Measurements from ENCODE around the gene WEE1.

WEE1 gene

DNA sequence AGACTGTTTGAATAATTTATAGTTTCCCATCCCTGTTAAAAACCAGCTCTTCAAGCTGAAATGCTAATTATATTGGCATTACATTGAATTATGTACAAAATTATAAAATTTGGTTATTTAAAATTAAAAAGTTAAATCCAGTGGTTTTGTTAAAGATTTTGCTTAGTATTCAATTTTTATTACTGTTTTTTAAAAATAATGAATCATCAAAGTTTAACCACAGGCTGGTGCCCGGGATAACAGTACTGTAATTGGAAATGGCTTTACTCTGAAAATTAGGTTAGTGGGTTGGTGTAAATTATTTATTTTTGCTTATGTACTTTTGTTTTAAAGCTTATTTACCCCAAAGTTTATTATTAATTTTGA is 45.4 kb upstream of the WEE1 start:
- Histone ChIP-seq H3K27ac (no peak overlapping the region), H3K9ac (no peak overlapping the region), H3K36me3 (ENCODE audit: insufficient read depth) (no peaks in the 10 kb centered on the region), H3K27me3 (ENCODE audit: insufficient read depth, low read depth) (no peaks in the 10 kb centered on the region), H4K20me1 (ENCODE audit: insufficient read depth) (no peaks in the 10 kb centered on the region), H3K79me2 (ENCODE audit: insufficient read depth, low read depth) (no peaks in the 10 kb centered on the region), H3K4me2 (no peak overlapping the region), H2AFZ (ENCODE audit: low read depth) (no peak overlapping the region), H3K4me1 (ENCODE audit: low read depth, poor library complexity, severe bottlenecking) (peaks cover 20% of the 10 kb centered on the region), H3K4me3 (IDR thresholded peaks at IDR 0.05; ENCODE audit: insufficient read depth, low read depth, low read length) (no peak overlapping the region)
- TF ChIP-seq, protein P1, sequence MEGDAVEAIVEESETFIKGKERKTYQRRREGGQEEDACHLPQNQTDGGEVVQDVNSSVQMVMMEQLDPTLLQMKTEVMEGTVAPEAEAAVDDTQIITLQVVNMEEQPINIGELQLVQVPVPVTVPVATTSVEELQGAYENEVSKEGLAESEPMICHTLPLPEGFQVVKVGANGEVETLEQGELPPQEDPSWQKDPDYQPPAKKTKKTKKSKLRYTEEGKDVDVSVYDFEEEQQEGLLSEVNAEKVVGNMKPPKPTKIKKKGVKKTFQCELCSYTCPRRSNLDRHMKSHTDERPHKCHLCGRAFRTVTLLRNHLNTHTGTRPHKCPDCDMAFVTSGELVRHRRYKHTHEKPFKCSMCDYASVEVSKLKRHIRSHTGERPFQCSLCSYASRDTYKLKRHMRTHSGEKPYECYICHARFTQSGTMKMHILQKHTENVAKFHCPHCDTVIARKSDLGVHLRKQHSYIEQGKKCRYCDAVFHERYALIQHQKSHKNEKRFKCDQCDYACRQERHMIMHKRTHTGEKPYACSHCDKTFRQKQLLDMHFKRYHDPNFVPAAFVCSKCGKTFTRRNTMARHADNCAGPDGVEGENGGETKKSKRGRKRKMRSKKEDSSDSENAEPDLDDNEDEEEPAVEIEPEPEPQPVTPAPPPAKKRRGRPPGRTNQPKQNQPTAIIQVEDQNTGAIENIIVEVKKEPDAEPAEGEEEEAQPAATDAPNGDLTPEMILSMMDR (conservative IDR thresholded peaks at IDR 0.05; ENCODE audit: low read depth, low read length): no peak

DNA sequence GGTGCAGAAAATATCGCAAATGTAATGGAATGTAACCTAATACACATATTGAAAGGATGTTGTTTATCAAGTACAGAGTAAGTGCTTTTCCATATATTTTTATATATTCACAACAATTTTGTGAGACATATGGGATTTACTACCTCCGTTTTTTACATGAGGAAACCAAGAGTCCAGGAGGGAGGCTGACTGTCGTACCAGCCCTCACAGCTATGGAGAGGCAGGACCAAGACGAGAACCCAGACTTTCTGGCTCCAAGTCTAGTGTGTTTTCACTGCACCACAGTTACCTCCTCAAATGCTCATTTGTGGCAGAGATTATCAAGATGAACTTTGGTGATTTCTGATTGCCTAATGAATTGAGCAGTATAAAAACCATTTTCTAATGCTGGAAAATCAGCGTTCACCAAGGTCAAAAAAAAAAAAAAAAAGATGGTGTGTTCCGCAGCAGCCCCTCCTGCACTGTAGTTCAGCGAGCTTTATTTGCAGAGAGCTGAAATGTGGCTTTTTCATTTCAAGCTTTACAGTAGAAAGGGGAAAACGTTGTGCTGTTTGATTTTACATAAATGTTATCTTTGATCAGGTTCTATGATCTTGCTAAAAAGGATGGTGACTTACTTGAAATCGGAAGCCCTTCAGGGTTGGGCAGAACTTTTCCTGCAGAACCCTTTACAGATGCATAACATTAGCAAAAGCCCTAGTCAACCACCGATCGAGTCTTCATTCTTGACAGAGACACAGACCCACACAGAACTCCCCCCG is 44.7 kb upstream of the WEE1 start:
- Histone ChIP-seq H3K27ac (no peak overlapping the region), H3K9ac (no peak overlapping the region)

DNA sequence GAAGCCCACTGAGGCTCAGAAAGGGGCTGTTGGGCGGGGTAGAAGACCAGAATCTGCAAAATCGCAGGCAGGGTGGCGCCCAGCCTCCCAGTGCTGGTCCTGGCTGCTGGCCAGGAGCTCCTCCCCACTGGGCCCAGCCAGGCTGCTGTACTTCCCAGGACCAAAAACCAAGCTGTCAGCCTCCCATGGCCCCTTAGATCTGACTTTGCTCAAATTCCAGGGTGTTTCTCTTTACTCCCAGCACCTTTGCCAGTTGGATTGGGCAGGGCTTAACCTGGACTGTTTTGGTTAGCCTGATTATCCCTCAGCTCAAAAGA is 44.2 kb upstream of the WEE1 start:
- Histone ChIP-seq H3K9ac (no peak overlapping the region), H3K79me2 (ENCODE audit: insufficient read depth, low read depth) (no peaks in the 10 kb centered on the region), H3K27ac (no peak overlapping the region), H3K36me3 (ENCODE audit: insufficient read depth) (no peaks in the 10 kb centered on the region), H2AFZ (ENCODE audit: low read depth) (no peak overlapping the region), H4K20me1 (ENCODE audit: insufficient read depth) (no peaks in the 10 kb centered on the region), H3K27me3 (ENCODE audit: insufficient read depth, low read depth) (no peaks in the 10 kb centered on the region), H3K4me1 (ENCODE audit: low read depth, poor library complexity, severe bottlenecking) (peaks cover 16% of the 10 kb centered on the region), H3K4me3 (IDR thresholded peaks at IDR 0.05; ENCODE audit: insufficient read depth, low read depth, low read length) (no peak overlapping the region), H3K4me2 (no peak overlapping the region)
- TF ChIP-seq, protein P1 (conservative IDR thresholded peaks at IDR 0.05; ENCODE audit: low read depth, low read length): no peak

More for the DNA sequence above, 44.7 kb upstream of the WEE1 start:
- Histone ChIP-seq H3K36me3 (ENCODE audit: insufficient read depth) (no peaks in the 10 kb centered on the region), H2AFZ (ENCODE audit: low read depth) (no peak overlapping the region), H3K79me2 (ENCODE audit: insufficient read depth, low read depth) (no peaks in the 10 kb centered on the region), H3K4me2 (no peak overlapping the region), H4K20me1 (ENCODE audit: insufficient read depth) (no peaks in the 10 kb centered on the region), H3K27me3 (ENCODE audit: insufficient read depth, low read depth) (no peaks in the 10 kb centered on the region), H3K4me1 (ENCODE audit: low read depth, poor library complexity, severe bottlenecking) (peaks cover 20% of the 10 kb centered on the region), H3K4me3 (IDR thresholded peaks at IDR 0.05; ENCODE audit: insufficient read depth, low read depth, low read length) (no peak overlapping the region)
- TF ChIP-seq, protein P1 (conservative IDR thresholded peaks at IDR 0.05; ENCODE audit: low read depth, low read length): no peak

DNA sequence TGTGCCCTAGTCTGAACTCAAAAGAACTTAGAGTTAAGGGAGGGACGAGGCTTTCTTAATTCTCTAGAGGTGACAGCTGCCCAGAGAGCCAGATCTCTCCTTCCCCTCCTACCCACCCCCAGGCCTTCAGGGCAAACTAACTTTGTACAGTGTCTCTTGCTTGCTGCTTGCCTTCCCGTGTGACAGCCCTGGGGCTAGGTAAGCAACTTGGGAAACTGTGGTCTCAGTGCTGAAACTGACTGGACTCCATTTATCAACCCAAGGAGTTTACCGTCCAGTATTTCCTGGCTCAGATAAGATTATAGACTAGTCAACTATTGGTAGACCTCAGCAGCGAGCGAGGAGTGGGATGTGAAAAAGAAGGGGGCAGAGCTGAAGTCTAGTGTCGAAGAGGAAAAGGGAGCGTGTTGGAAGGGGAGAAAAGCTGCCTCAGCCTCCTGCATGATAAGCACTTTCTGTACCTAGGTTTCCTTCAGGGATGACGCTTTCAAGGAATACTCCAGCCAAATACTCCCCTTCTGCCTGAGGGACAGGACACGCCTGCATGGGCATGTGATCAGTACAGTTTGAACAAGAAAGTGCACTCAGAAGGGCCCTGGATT is 43.3 kb upstream of the WEE1 start:
- Histone ChIP-seq H3K27me3 (ENCODE audit: insufficient read depth, low read depth) (no peaks in the 10 kb centered on the region), H3K9ac (no peak overlapping the region), H4K20me1 (ENCODE audit: insufficient read depth) (no peaks in the 10 kb centered on the region), H3K79me2 (ENCODE audit: insufficient read depth, low read depth) (no peaks in the 10 kb centered on the region), H3K4me1 (ENCODE audit: low read depth, poor library complexity, severe bottlenecking) (peaks cover 8% of the 10 kb centered on the region), H2AFZ (ENCODE audit: low read depth) (no peak overlapping the region), H3K4me3 (IDR thresholded peaks at IDR 0.05; ENCODE audit: insufficient read depth, low read depth, low read length) (no peak overlapping the region), H3K36me3 (ENCODE audit: insufficient read depth) (no peaks in the 10 kb centered on the region), H3K4me2 (no peak overlapping the region), H3K27ac (no peak overlapping the region)
- TF ChIP-seq, protein P1 (conservative IDR thresholded peaks at IDR 0.05; ENCODE audit: low read depth, low read length): no peak

All from KMS-11 (cell line).